Activated CD8-positive, alpha-beta T cell treated with anti-CD3 and anti-CD28 coated beads for 36 hours (primary cell): Measurements from ENCODE around the gene LAMA3. TPM values are rescaled to one million over a fixed set of nuclear protein-coding genes. Genes with fewer than 3 reads are reported as not detected.

Source experiments
- ATAC-seq: fragments of 200-7000 bp; cut with Tn5 transposase; one replicate; pipeline ENCODE4 v1.10.0; 2021; ENCODE audit warnings: mild to moderate bottlenecking, moderate library complexity
- CTCF ChIA-PET: fragments of 350-600 bp; sonication (Branson Sonifier 250); formaldehyde crosslinking; loops from one replicate; lab custom pipeline; 2021; ENCODE audit warnings: antibody characterized with exemption; lab: Charles Lee
- POLR2A ChIA-PET: fragments of 350-600 bp; sonication (Branson Sonifier 250); formaldehyde crosslinking; loops from one replicate; lab custom pipeline; 2021; ENCODE audit warnings: antibody characterized with exemption; lab: Charles Lee
- DNase-seq: peaks from one replicate; pipeline ENCODE4 v3.0.0-alpha.2; 2020
- H3K27ac Mint-ChIP-seq: one replicate; pipeline ENCODE4 v1.8.0; 2021; ENCODE audit warnings: mild to moderate bottlenecking, mixed read lengths
- H3K27me3 Mint-ChIP-seq: one replicate; pipeline ENCODE4 v1.8.0; 2021; ENCODE audit warnings: mixed read lengths
- H3K36me3 Mint-ChIP-seq: one replicate; pipeline ENCODE4 v1.8.0; 2021; ENCODE audit warnings: low read depth, mixed read lengths
- H3K4me1 Mint-ChIP-seq: one replicate; pipeline ENCODE4 v1.8.0; 2021; ENCODE audit warnings: low read depth, mixed read lengths
- H3K4me3 Mint-ChIP-seq: one replicate; pipeline ENCODE4 v1.8.0; 2021; ENCODE audit warnings: mild to moderate bottlenecking, moderate library complexity, mixed read lengths
- H3K9me3 Mint-ChIP-seq: one replicate; pipeline ENCODE4 v1.8.0; 2021; ENCODE audit warnings: mixed read lengths
- CTCF ChIP-seq: fragments of 200-600 bp; IDR thresholded peaks from one replicate; pipeline ENCODE4 v1.8.0; 2022; ENCODE audit warnings: antibody characterized with exemption, mild to moderate bottlenecking
- intact Hi-C: fragments of 100-400 bp; cut with micrococcal nuclease; formaldehyde crosslinking; loops from one replicate; pipeline ENCODE4 v1.10.0; 2022
- total RNA-seq, 2 experiments: library from RNA; stranded (reverse); gene quantifications; one replicate each; pipeline ENCODE4 v1.2.3, GENCODE V29; 2021

The LAMA3 gene
- total RNA-seq, 2 experiments from 2014 or later, result 0.05 TPM; not detected in 1

- no peak for DNase-seq
- no peaks in the 10 kb centered on the region for H3K9me3 Mint-ChIP-seq
- TF ChIP-seq CTCF, result no peak
- POLR2A ChIA-PET, result no interaction called here
- H3K36me3 Mint-ChIP-seq, result no peaks in the 10 kb centered on the region
- H3K4me1 Mint-ChIP-seq, result no peaks in the 10 kb centered on the region
- CTCF ChIA-PET, result no interaction called here
- no peak overlapping the region for H3K27ac Mint-ChIP-seq
- no peak for ATAC-seq
- H3K27me3 Mint-ChIP-seq, result peaks cover 2% of the 10 kb centered on the region
- H3K4me3 Mint-ChIP-seq, result no peak overlapping the region
- intact Hi-C loops, result no loop called here
Measured at GRCh38 chr18:23648940-23649607, 40.2 kb upstream of the LAMA3 start.

- Mint-ChIP-seq H3K36me3 (no peaks in the 10 kb centered on the region), H3K9me3 (no peaks in the 10 kb centered on the region), H3K4me1 (no peaks in the 10 kb centered on the region), H3K27me3 (no peaks in the 10 kb centered on the region), H3K4me3 (no peak overlapping the region), H3K27ac (no peak overlapping the region)
- TF ChIP-seq CTCF, result no peak
- intact Hi-C loops, result no loop called here
- ChIA-PET POLR2A (interaction anchor here (1.3 kb wide), 1 partner anchor 9 kb away, joined by 3 read pairs; no protein-coding TSS in a partner anchor), CTCF (interaction anchor here (0.9 to 1.0 kb wide), 2 partner anchors 10 to 199 kb away, joined by 3 to 5 read pairs; no protein-coding TSS in a partner anchor)
- DNase-seq (no peak), ATAC-seq (no peak)
Measured at GRCh38 chr18:23650968-23651927, 38.0 kb upstream of the LAMA3 start.

- Mint-ChIP-seq H3K27me3 (no peaks in the 10 kb centered on the region), H3K36me3 (no peaks in the 10 kb centered on the region), H3K9me3 (no peaks in the 10 kb centered on the region), H3K4me1 (no peaks in the 10 kb centered on the region), H3K27ac (no peak overlapping the region), H3K4me3 (no peak overlapping the region)
- POLR2A ChIA-PET, result interaction anchor here (0.8 kb wide), 1 partner anchor 433 kb away, joined by 4 read pairs; no protein-coding TSS in a partner anchor
- ATAC-seq, result no peak
- TF ChIP-seq CTCF, result no peak
- no peak for DNase-seq
- intact Hi-C loops, result no loop called here
- CTCF ChIA-PET, result no interaction called here
Measured at GRCh38 chr18:23652232-23652631, 37.0 kb upstream of the LAMA3 start.

- no peak for TF ChIP-seq CTCF
- Mint-ChIP-seq H3K9me3 (no peaks in the 10 kb centered on the region), H3K4me3 (no peak overlapping the region), H3K27ac (no peak overlapping the region), H3K27me3 (peaks cover 27% of the 10 kb centered on the region), H3K36me3 (no peaks in the 10 kb centered on the region), H3K4me1 (peaks cover 15% of the 10 kb centered on the region)
- DNase-seq (no peak), ATAC-seq (no peak)
- ChIA-PET POLR2A (no interaction called here), CTCF (no interaction called here)
- intact Hi-C loops, result no loop called here
Measured at GRCh38 chr18:23658285-23658684, 31.0 kb upstream of the LAMA3 start.
